HL-60 (cell line): ENCODE measurements around the gene EPHB2.
"Not testable (repeated sequence)": the region's sequence is repeated elsewhere in the genome, so short reads cannot be mapped to it uniquely, and the experiment has no call there.

Source experiments
- DNase-seq, 2 experiments: peaks; one replicate each; pipeline ENCODE4 v3.0.0-alpha.2; 2010 to 2020; ENCODE audit warnings: low read depth in 1 of 2, low spot score in 1 of 2
- H3K27ac ChIP-seq: fragments of 250-450 bp; sonication (Bioruptor Pico); replicated peaks from 2 replicates; pipeline ENCODE4 v1.5.1; 2020; ENCODE audit warnings: mild to moderate bottlenecking, moderate library complexity
- H3K27me3 ChIP-seq: fragments of 250-450 bp; sonication (Bioruptor Pico); 2 replicates; pipeline ENCODE4 v1.5.1; 2021; ENCODE audit warnings: mild to moderate bottlenecking, moderate library complexity; ENCODE audit not compliant: insufficient read depth, poor library complexity, severe bottlenecking
- H3K4me3 ChIP-seq: replicated peaks from 2 replicates; pipeline ENCODE4 v1.5.1; 2011; ENCODE audit warnings: mild to moderate bottlenecking, control low read depth, low read length; ENCODE audit not compliant: insufficient read depth
- CTCF ChIP-seq: IDR thresholded peaks from one replicate; pipeline ENCODE4 v1.5.1; 2011; ENCODE audit warnings: low read length, control low read depth, inconsistent platforms; ENCODE audit not compliant: insufficient read depth
- GABPA ChIP-seq: IDR thresholded peaks from 2 replicates; pipeline ENCODE4 v1.6.1; 2012; ENCODE audit warnings: low read depth
- POLR2AphosphoS5 ChIP-seq: IDR thresholded peaks from 2 replicates; pipeline ENCODE4 v1.6.1; 2012; ENCODE audit warnings: low read depth
- REST ChIP-seq: IDR thresholded peaks from 2 replicates; pipeline ENCODE4 v1.6.1; 2012; ENCODE audit warnings: low read depth; ENCODE audit not compliant: insufficient replicate concordance
- SPI1 ChIP-seq: IDR thresholded peaks from 2 replicates; pipeline ENCODE4 v1.6.1; 2012; ENCODE audit warnings: low read depth, mild to moderate bottlenecking, borderline replicate concordance

Gene EPHB2

GRCh38 chr1:22833699-22834098 lies 123.1 kb downstream of the EPHB2 start:
- H3K27me3 ChIP-seq: peaks cover 3% of the 10 kb centered on the region
- no peak for DNase-seq
- no peak overlapping the region for H3K27ac ChIP-seq
- H3K4me3 ChIP-seq: no peak overlapping the region
- TF ChIP-seq SPI1: no peak
- no peak for TF ChIP-seq GABPA
- TF ChIP-seq REST: no peak
- TF ChIP-seq POLR2AphosphoS5: no peak
- TF ChIP-seq CTCF: no peak

DNA sequence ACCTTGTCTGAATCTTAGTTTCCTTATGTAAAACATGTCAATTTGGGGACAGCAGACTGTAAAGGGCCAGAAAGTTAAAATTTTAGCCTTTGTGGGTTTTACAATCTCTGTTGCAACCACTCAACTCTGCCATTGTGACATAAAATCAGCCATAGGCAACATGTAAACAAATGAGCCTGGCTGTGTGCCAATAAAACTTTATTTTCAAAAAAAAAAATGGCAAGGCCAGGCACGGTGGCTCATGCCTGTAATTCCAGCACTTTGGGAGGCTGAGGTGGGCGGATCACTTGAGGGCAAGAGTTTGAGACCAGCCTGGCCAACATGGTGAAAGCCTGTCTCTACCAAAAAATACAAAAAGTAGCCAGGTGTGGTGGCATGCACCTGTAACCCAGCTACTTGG lies 123.8 kb downstream of the EPHB2 start:
- not testable (repeated sequence) for H3K4me3 ChIP-seq, H3K27me3 ChIP-seq, H3K27ac ChIP-seq
- DNase-seq: peak in 1 of 2 experiments; percentile 16

- Histone ChIP-seq H3K27me3 (peaks cover 3% of the 10 kb centered on the region), H3K27ac (no peak overlapping the region), H3K4me3 (no peak overlapping the region)
- TF ChIP-seq REST: no peak
- TF ChIP-seq SPI1: no peak
- TF ChIP-seq GABPA: no peak
- TF ChIP-seq POLR2AphosphoS5: no peak
- no peak for TF ChIP-seq CTCF
- no peak for DNase-seq
Observed at GRCh38 chr1:22835636-22836319, 125.1 kb downstream of the EPHB2 start.

DNA sequence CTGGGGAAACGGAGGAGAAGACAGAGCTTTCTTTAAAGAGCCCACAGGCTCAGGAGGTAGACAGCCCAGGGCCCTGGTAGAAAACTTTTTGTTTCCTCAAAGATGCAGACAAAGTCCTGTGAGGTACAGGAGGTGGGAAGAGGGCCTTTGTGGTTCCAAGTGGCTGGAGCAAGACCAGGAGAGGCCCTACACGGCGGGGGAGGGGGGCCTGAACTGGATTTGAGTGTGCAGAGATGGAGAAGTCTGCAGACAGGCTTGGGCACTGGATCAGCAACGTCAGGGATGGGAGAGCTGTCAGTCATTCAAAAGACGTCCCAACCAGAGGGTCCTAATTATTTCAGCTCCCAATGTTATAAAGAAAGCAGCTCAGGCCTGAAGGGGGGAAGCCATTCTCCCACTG lies 126.2 kb downstream of the EPHB2 start:
- Histone ChIP-seq H3K27ac (no peak overlapping the region), H3K27me3 (peaks cover 3% of the 10 kb centered on the region), H3K4me3 (no peak overlapping the region)
- TF ChIP-seq POLR2AphosphoS5 (no peak), GABPA (no peak), CTCF (no peak), SPI1 (no peak), REST (no peak)
- no peak for DNase-seq
